Naive thymus-derived CD4-positive, alpha-beta T cell (primary cell): Measurements from ENCODE around the gene PLGRKT. TPM values are rescaled to one million over a fixed set of nuclear protein-coding genes. Genes with fewer than 3 reads are reported as not detected.

Experiments
- ATAC-seq: fragments of 150-1000 bp; cut with Tn5 transposase; 2 replicates; pipeline ENCODE4 v1.10.0; 2021; ENCODE audit warnings: mild to moderate bottlenecking, moderate library complexity
- CTCF ChIA-PET: fragments of 350-600 bp; sonication (Branson Sonifier 250); formaldehyde crosslinking; loops from one replicate; lab custom pipeline; 2021; ENCODE audit warnings: antibody characterized with exemption; lab: Charles Lee
- POLR2A ChIA-PET: fragments of 350-600 bp; sonication (Branson Sonifier 250); formaldehyde crosslinking; loops from one replicate; lab custom pipeline; 2021; ENCODE audit warnings: antibody characterized with exemption, inconsistent platforms; lab: Charles Lee
- DNase-seq, 9 donors: peaks; one replicate each; pipeline versions ENCODE4 v3.0.0 to v3.0.0-alpha.2; 2020 to 2022; ENCODE audit warnings: mixed read lengths in 1 of 9
- H3K27ac ChIP-seq: one replicate; pipeline ENCODE4 v1.7.0; 2013; ENCODE audit warnings: mild to moderate bottlenecking, low read depth, low read length, moderate library complexity
- H3K27me3 ChIP-seq, 2 donors: one replicate each; pipeline ENCODE4 v1.7.0; 2013; ENCODE audit warnings: low read length in 2 of 2, mild to moderate bottlenecking in 2 of 2, moderate library complexity in 2 of 2; ENCODE audit not compliant: control insufficient read depth in 2 of 2, insufficient read depth in 2 of 2
- H3K36me3 ChIP-seq, 3 experiments: 1 replicate in 2 of 3; 2 replicates in 1 of 3; pipeline ENCODE4 v1.7.0; 2013; ENCODE audit warnings: low read length in 3 of 3, mild to moderate bottlenecking in 3 of 3, moderate library complexity in 1 of 3; ENCODE audit not compliant: insufficient read depth in 3 of 3, control insufficient read depth in 2 of 3
- H3K4me1 ChIP-seq, 2 donors: one replicate each; pipeline ENCODE4 v1.7.0; 2013; ENCODE audit warnings: low read length in 2 of 2, mild to moderate bottlenecking in 2 of 2, moderate library complexity in 1 of 2; ENCODE audit not compliant: control insufficient read depth in 2 of 2, insufficient read depth in 2 of 2
- H3K4me3 ChIP-seq: 2 replicates; pipeline ENCODE4 v1.7.0; 2013; ENCODE audit warnings: mild to moderate bottlenecking, low read length
- H3K9me3 ChIP-seq, 3 experiments: 1 replicate in 2 of 3; 2 replicates in 1 of 3; pipeline ENCODE4 v1.7.0; 2013; ENCODE audit warnings: low read length in 3 of 3; ENCODE audit not compliant: control insufficient read depth in 2 of 3
- H3K27ac Mint-ChIP-seq, 9 donors: one replicate each; pipeline ENCODE4 v1.8.0; 2020 to 2022; ENCODE audit warnings: mixed read lengths in 9 of 9, mild to moderate bottlenecking in 8 of 9, moderate library complexity in 5 of 9, inconsistent platforms in 2 of 9
- H3K27me3 Mint-ChIP-seq, 5 donors: one replicate each; pipeline ENCODE4 v1.8.0; 2021 to 2022; ENCODE audit warnings: mixed read lengths in 5 of 5, mild to moderate bottlenecking in 1 of 5
- H3K36me3 Mint-ChIP-seq, 5 donors: one replicate each; pipeline ENCODE4 v1.8.0; 2020 to 2022; ENCODE audit warnings: mixed read lengths in 5 of 5, mild to moderate bottlenecking in 3 of 5, inconsistent platforms in 1 of 5
- H3K4me1 Mint-ChIP-seq, 7 donors: one replicate each; pipeline ENCODE4 v1.8.0; 2020 to 2022; ENCODE audit warnings: mixed read lengths in 7 of 7, mild to moderate bottlenecking in 3 of 7, inconsistent platforms in 1 of 7
- H3K4me3 Mint-ChIP-seq, 10 donors: one replicate each; pipeline ENCODE4 v1.8.0; 2020 to 2022; ENCODE audit warnings: mild to moderate bottlenecking in 10 of 10, mixed read lengths in 10 of 10, moderate library complexity in 6 of 10, inconsistent platforms in 2 of 10
- H3K9me3 Mint-ChIP-seq, 11 donors: one replicate each; pipeline ENCODE4 v1.8.0; 2020 to 2022; ENCODE audit warnings: mixed read lengths in 11 of 11, mild to moderate bottlenecking in 4 of 11, inconsistent platforms in 1 of 11, moderate library complexity in 1 of 11
- intact Hi-C, 2 donors: fragments of 100-400 bp; cut with micrococcal nuclease; formaldehyde crosslinking; loops; one replicate each; pipeline ENCODE4 v1.15.1; 2023
- polyA plus RNA-seq, 2 donors: library from polyadenylated mRNA; unstranded; fragments of 300-500 nt; fragmentation: Illumina TruSeq; gene quantifications; one replicate each; pipeline ENCODE4 v1.2.3, GENCODE V29; 2021
- total RNA-seq, 6 experiments: library from RNA in 5 of 6; stranded (reverse) in 5 of 6; gene quantifications; 1 replicate in 5 of 6; 2 replicates in 1 of 6; pipeline ENCODE4 v1.2.3 and lab custom pipeline; 2021 to 2026

PLGRKT gene
- total and polyA plus RNA-seq, 7 experiments from 2014 or later = 15.8 to 79.6 (median 18.4) TPM

- peaks cover 18 to 19% of the 10 kb centered on the region in 2 donors for H3K4me1 ChIP-seq
- ATAC-seq (no peak), DNase-seq (no peak)
- no peaks in the 10 kb centered on the region for H3K36me3 ChIP-seq
- H3K27ac ChIP-seq = no peak overlapping the region
- H3K27me3 ChIP-seq = no peaks in the 10 kb centered on the region
- intact Hi-C loops = loop anchor here (5.0 to 10.0 kb wide), 2 partner anchors 356 to 1059 kb away; no protein-coding TSS in a partner anchor
- Mint-ChIP-seq H3K27me3 (no peaks in the 10 kb centered on the region), H3K4me1 (peaks cover 7 to 54% (median 28%) of the 10 kb centered on the region in 7 donors), H3K36me3 (peaks cover 0 to 12% (median 0%) of the 10 kb centered on the region in 5 donors), H3K27ac (peak overlapping the region in 2 of 9 donors; percentile 12 to 60), H3K9me3 (peaks cover 0 to 3% (median 0%) of the 10 kb centered on the region in 11 donors), H3K4me3 (no peak overlapping the region)
- H3K4me3 ChIP-seq = no peak overlapping the region
- POLR2A ChIA-PET = interaction anchor here (5.1 to 5.3 kb wide), 2 partner anchors 8 to 147 kb away, joined by 50 to 73 read pairs; partner anchors contain the start of gene CD274
- CTCF ChIA-PET = interaction anchor here (0.5 to 4.3 kb wide), 6 partner anchors 9 to 254 kb away, joined by 3 to 21 read pairs (median 4); partner anchors contain the start of genes CD274 and INSL6
- H3K9me3 ChIP-seq = no peaks in the 10 kb centered on the region
These were observed 3.3 kb upstream of the PLGRKT start for GRCh38 chr9:5441043-5441442.

- no peaks in the 10 kb centered on the region for H3K27me3 ChIP-seq
- Mint-ChIP-seq H3K4me1 (peaks cover 7 to 57% (median 31%) of the 10 kb centered on the region in 7 donors), H3K36me3 (peaks cover 0 to 17% (median 3%) of the 10 kb centered on the region in 5 donors), H3K9me3 (peaks cover 0 to 3% (median 0%) of the 10 kb centered on the region in 11 donors), H3K27ac (peak overlapping the region in 2 of 9 donors; percentile 66 to 74), H3K27me3 (no peaks in the 10 kb centered on the region), H3K4me3 (no peak overlapping the region)
- intact Hi-C loops = loop anchor here (5.0 to 10.0 kb wide), 2 partner anchors 356 to 1058 kb away; no protein-coding TSS in a partner anchor
- ATAC-seq (no peak), DNase-seq (no peak)
- no peak overlapping the region for H3K4me3 ChIP-seq
- H3K36me3 ChIP-seq = peaks cover 0 to 6% (median 0%) of the 10 kb centered on the region in 3 experiments
- peaks cover 18 to 19% of the 10 kb centered on the region in 2 donors for H3K4me1 ChIP-seq
- POLR2A ChIA-PET = interaction anchor here (0.6 to 5.3 kb wide), 3 partner anchors 9 to 297 kb away, joined by 4 to 73 read pairs (median 50); partner anchors contain the start of gene CD274
- no peak overlapping the region for H3K27ac ChIP-seq
- CTCF ChIA-PET = interaction anchor here (0.7 to 4.3 kb wide), 5 partner anchors 10 to 253 kb away, joined by 3 to 21 read pairs (median 10); partner anchors contain the start of genes CD274 and INSL6
- no peaks in the 10 kb centered on the region for H3K9me3 ChIP-seq
These were observed 2.7 kb upstream of the PLGRKT start for GRCh38 chr9:5440426-5440825.

GRCh38 chr9:5438301-5439162, 807 bp upstream of the PLGRKT start:
- peak overlapping the region; percentile 90 to 100 (median 98) for H3K27ac Mint-ChIP-seq
- peaks cover 7 to 54% (median 36%) of the 10 kb centered on the region in 7 donors for H3K4me1 Mint-ChIP-seq
- Histone ChIP-seq H3K27ac (peak overlapping the region; percentile 81), H3K36me3 (peaks cover 0 to 9% (median 0%) of the 10 kb centered on the region in 3 experiments), H3K4me1 (peaks cover 18 to 19% of the 10 kb centered on the region in 2 donors), H3K4me3 (peak overlapping the region; percentile 84), H3K27me3 (no peaks in the 10 kb centered on the region), H3K9me3 (no peaks in the 10 kb centered on the region)
- H3K27me3 Mint-ChIP-seq = no peaks in the 10 kb centered on the region
- H3K4me3 Mint-ChIP-seq = peak overlapping the region; percentile 86 to 98 (median 96)
- ATAC-seq (peak; percentile 54), DNase-seq (peak in 2 of 9 donors; percentile 68 to 74)
- ChIA-PET CTCF (interaction anchor here (0.6 to 4.3 kb wide), 7 partner anchors 12 to 252 kb away, joined by 3 to 22 read pairs (median 10); partner anchors contain the start of genes CD274 and INSL6), POLR2A (interaction anchor here (0.6 to 5.3 kb wide), 19 partner anchors 11 to 1912 kb away, joined by 3 to 73 read pairs (median 5); partner anchors contain the start of genes CD274, RCL1, RFX3 and RIC1)
- no peaks in the 10 kb centered on the region for H3K9me3 Mint-ChIP-seq
- peaks cover 0 to 19% (median 10%) of the 10 kb centered on the region in 5 donors for H3K36me3 Mint-ChIP-seq
- intact Hi-C loops = loop anchor here (1.0 to 5.0 kb wide), 12 partner anchors 8 to 1911 kb away; partner anchors contain the start of genes JAK2 (in 2 of the 2), RFX3 (in 2 of the 2), AK3 (in 1 of the 2) and CD274 (in 1 of the 2)

- H3K27me3 ChIP-seq = no peaks in the 10 kb centered on the region
- intact Hi-C loops = loop anchor here (2.0 to 5.0 kb wide), 11 partner anchors 99 to 1909 kb away; partner anchors contain the start of genes AK3 (in 2 of the 2), RFX3 (in 2 of the 2), ERMP1 (in 1 of the 2) and KDM4C (in 1 of the 2)
- POLR2A ChIA-PET = interaction anchor here (0.9 to 5.3 kb wide), 9 partner anchors 10 to 192 kb away, joined by 3 to 73 read pairs (median 8); partner anchors contain the start of genes CD274 and RIC1
These were observed 1.3 kb downstream of the PLGRKT start for GRCh38 chr9:5436441-5436840.

GRCh38 chr9:5435912-5436311, 1.8 kb downstream of the PLGRKT start:
- Histone ChIP-seq H3K27ac (no peak overlapping the region), H3K4me1 (peaks cover 18 to 19% of the 10 kb centered on the region in 2 donors), H3K36me3 (peaks cover 0 to 23% (median 0%) of the 10 kb centered on the region in 3 experiments), H3K27me3 (no peaks in the 10 kb centered on the region), H3K9me3 (no peaks in the 10 kb centered on the region), H3K4me3 (no peak overlapping the region)
- Mint-ChIP-seq H3K4me3 (peak overlapping the region in 6 of 10 donors; percentile 86 to 96 (median 94)), H3K4me1 (peaks cover 7 to 41% (median 40%) of the 10 kb centered on the region in 7 donors), H3K27me3 (no peaks in the 10 kb centered on the region), H3K36me3 (peaks cover 3 to 39% (median 16%) of the 10 kb centered on the region in 5 donors), H3K9me3 (no peaks in the 10 kb centered on the region), H3K27ac (peak overlapping the region in 8 of 9 donors; percentile 59 to 99 (median 94))
- ChIA-PET CTCF (interaction anchor here (0.8 to 4.3 kb wide), 3 partner anchors 14 to 154 kb away, joined by 3 to 22 read pairs (median 4); partner anchors contain the start of gene CD274), POLR2A (interaction anchor here (3.5 to 5.3 kb wide), 2 partner anchors 14 to 122 kb away, joined by 15 to 73 read pairs; partner anchors contain the start of gene CD274)
- intact Hi-C loops = loop anchor here (2.0 to 5.0 kb wide), 11 partner anchors 99 to 1909 kb away; partner anchors contain the start of genes AK3 (in 2 of the 2), RFX3 (in 2 of the 2), ERMP1 (in 1 of the 2) and KDM4C (in 1 of the 2)
- ATAC-seq (no peak), DNase-seq (no peak)

More at GRCh38 chr9:5436441-5436840, 1.3 kb downstream of the PLGRKT start:
- no peak overlapping the region for H3K27ac ChIP-seq
- no peaks in the 10 kb centered on the region for H3K27me3 Mint-ChIP-seq
- H3K4me1 ChIP-seq = peaks cover 18 to 19% of the 10 kb centered on the region in 2 donors
- no peak for ATAC-seq
- no peak overlapping the region for H3K4me3 ChIP-seq
- no peak for DNase-seq
- peak overlapping the region; percentile 90 to 100 (median 98) for H3K27ac Mint-ChIP-seq
- no peaks in the 10 kb centered on the region for H3K9me3 Mint-ChIP-seq
- H3K4me1 Mint-ChIP-seq = peaks cover 7 to 45% (median 38%) of the 10 kb centered on the region in 7 donors
- peaks cover 0 to 36% (median 16%) of the 10 kb centered on the region in 5 donors for H3K36me3 Mint-ChIP-seq
- H3K36me3 ChIP-seq = peaks cover 0 to 19% (median 0%) of the 10 kb centered on the region in 3 experiments
- CTCF ChIA-PET = interaction anchor here (0.8 to 4.3 kb wide), 5 partner anchors 10 to 153 kb away, joined by 3 to 22 read pairs (median 4); partner anchors contain the start of gene CD274
- H3K9me3 ChIP-seq = no peaks in the 10 kb centered on the region
- H3K4me3 Mint-ChIP-seq = peak overlapping the region; percentile 86 to 98 (median 96)
